Colonic mucosa (tissue), 4 donors: ENCODE data around the gene PHRF1. TPM values are rescaled to one million over a fixed set of nuclear protein-coding genes. Genes with fewer than 3 reads are reported as not detected.

Experiments used
- DNase-seq: peaks from one replicate; pipeline ENCODE4 v3.0.0-alpha.2; 2020
- H3K27ac ChIP-seq: fragments of 200-600 bp; one replicate; pipeline ENCODE4 v1.8.0; 2021
- H3K27me3 ChIP-seq: fragments of 200-600 bp; one replicate; pipeline ENCODE4 v1.8.0; 2021
- H3K36me3 ChIP-seq: fragments of 200-600 bp; one replicate; pipeline ENCODE4 v1.8.0; 2021
- H3K4me1 ChIP-seq: fragments of 200-600 bp; one replicate; pipeline ENCODE4 v1.8.0; 2021; ENCODE audit warnings: mild to moderate bottlenecking
- H3K4me3 ChIP-seq: fragments of 200-600 bp; one replicate; pipeline ENCODE4 v1.8.0; 2021
- H3K9ac ChIP-seq, 2 donors: one replicate each; pipeline ENCODE4 v1.7.0; 2013; ENCODE audit warnings: control low read depth in 2 of 2, low read depth in 2 of 2, low read length in 2 of 2
- H3K9me3 ChIP-seq: fragments of 200-600 bp; one replicate; pipeline ENCODE4 v1.8.0; 2021
- intact Hi-C: fragments of 100-400 bp; cut with DNase I; formaldehyde crosslinking; loops from one replicate; pipeline ENCODE4 v1.14.1; 2022
- microRNA-seq: library from miRNA; unstranded; fragments of <30 nt; microRNA quantifications from one replicate; pipeline ENCODE4, GENCODE V29; 2019
- total RNA-seq, 2 donors: library from RNA; stranded (reverse); fragmentation: NEBNext Ultra II Directional in 1 of 2; extraction: Animal tissue kit (Norgen Biotek cat#: 25700) in 1 of 2; gene quantifications; one replicate each; pipeline ENCODE4 v1.2.1, GENCODE V29; 2021
- TF ChIP-seq, protein P1 (sequence below): fragments of 200-600 bp; IDR thresholded peaks from one replicate; pipeline ENCODE4 v1.8.0; 2022; ENCODE audit warnings: antibody characterized with exemption, mild to moderate bottlenecking
- donor health status: healthy.
- donor health status: DM: no; HTN: no; CAD: no.
- donor health status: DM: no; HTN: no; CAD: no.

Gene PHRF1
- total RNA-seq, 2 donors from 2014 or later = 29.4 to 41.9 TPM

DNA sequence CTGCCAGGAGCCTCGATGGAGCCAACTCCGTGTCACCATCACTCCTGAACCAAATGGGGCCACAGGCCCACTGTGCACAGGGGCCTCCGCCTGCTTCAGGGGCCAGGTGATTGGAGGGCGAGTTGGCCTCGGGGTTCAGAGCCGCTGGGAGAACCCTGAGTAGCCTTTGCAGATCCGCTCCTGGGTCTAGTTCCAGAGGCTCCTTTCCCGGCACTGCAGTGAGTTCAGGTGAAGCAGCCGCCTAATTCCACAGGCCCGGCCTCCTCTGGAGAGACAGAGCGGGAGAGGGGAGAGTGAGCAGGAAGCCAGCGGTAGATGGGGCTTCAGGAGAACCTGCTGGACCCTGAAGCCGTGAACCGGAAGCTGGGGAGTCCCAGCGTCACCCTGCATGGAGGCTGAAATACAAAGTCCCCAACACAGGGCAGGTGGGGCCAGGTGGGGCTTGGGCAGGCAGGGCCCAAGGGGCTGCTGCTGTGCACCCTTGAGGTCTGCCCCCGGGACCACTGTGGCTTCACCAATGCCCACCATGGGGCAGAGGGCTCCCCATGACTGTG is 83.3 kb downstream of the PHRF1 start:
- H3K4me1 ChIP-seq = peaks cover 9% of the 10 kb centered on the region
- no peak for DNase-seq
- no peaks in the 10 kb centered on the region for H3K27me3 ChIP-seq
- TF ChIP-seq, protein P1, sequence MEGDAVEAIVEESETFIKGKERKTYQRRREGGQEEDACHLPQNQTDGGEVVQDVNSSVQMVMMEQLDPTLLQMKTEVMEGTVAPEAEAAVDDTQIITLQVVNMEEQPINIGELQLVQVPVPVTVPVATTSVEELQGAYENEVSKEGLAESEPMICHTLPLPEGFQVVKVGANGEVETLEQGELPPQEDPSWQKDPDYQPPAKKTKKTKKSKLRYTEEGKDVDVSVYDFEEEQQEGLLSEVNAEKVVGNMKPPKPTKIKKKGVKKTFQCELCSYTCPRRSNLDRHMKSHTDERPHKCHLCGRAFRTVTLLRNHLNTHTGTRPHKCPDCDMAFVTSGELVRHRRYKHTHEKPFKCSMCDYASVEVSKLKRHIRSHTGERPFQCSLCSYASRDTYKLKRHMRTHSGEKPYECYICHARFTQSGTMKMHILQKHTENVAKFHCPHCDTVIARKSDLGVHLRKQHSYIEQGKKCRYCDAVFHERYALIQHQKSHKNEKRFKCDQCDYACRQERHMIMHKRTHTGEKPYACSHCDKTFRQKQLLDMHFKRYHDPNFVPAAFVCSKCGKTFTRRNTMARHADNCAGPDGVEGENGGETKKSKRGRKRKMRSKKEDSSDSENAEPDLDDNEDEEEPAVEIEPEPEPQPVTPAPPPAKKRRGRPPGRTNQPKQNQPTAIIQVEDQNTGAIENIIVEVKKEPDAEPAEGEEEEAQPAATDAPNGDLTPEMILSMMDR = no peak
- intact Hi-C loops = loop anchor here (5.0 kb wide), 1 partner anchor 68 kb away; no protein-coding TSS in a partner anchor
- no peak overlapping the region for H3K9ac ChIP-seq
- no peak overlapping the region for H3K4me3 ChIP-seq
- H3K9me3 ChIP-seq = no peaks in the 10 kb centered on the region
- H3K27ac ChIP-seq = no peak overlapping the region
- peaks cover 6% of the 10 kb centered on the region for H3K36me3 ChIP-seq

DNA sequence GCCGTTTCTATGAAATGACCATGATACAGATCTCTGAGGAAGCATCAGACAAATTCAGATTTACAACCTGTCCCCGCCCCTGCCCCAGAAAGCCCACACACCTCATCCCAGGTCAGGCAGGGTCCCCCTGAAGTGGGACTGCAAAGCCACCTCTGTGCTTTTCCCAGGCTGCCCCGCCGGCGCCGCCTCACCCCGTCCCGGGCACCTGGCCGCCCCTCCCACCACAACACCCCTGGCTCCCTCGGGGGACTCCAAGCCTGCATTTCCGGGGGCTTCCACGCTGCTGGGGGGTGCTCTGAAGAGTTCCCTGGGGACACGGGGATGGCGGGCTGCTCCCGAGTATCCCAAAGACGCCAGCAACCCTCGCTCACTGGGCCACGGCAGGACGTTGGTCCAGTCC is 84.0 kb downstream of the PHRF1 start:
- Histone ChIP-seq H3K9ac (no peak overlapping the region), H3K9me3 (no peaks in the 10 kb centered on the region), H3K27me3 (no peaks in the 10 kb centered on the region), H3K4me1 (peaks cover 5% of the 10 kb centered on the region), H3K27ac (no peak overlapping the region), H3K4me3 (no peak overlapping the region), H3K36me3 (peaks cover 6% of the 10 kb centered on the region)
- no peak for DNase-seq
- intact Hi-C loops = loop anchor here (5.0 kb wide), 1 partner anchor 67 kb away; no protein-coding TSS in a partner anchor
- TF ChIP-seq, protein P1 = no peak

DNA sequence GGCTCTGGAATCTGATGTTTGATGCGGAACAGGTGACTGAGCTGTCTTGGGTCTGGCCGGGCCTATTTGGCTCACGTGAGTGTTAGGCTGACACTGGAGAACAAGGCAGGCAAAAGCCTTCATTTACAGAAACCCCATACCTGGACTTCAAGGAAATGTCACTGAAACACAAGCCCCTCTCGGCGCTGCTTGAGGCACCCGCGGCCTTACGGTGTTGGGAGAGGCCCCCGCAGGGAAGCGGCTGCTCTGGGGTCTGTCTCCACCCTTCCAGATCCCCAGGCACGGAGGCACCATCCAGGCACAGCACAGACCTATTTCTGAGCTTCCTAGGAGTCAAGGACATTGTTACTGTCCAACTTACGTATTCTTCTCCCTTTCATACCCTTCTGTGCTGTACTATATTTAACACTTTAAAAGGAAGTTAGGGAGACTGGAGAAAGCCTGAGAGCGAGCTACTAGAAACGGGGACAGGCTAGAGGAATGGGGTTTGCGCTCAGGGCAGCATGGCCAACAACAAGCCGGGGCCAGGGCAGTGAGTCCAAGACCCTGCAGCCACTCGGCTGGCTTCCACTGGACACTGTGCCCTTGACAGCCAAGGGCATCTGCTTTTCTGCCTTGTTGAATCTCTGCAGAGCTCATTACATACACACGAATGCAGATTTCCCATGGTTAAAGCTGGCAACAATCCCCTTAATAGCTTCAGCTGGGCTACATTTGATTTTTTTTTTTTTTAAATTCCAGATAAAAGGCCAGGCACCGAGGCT is 84.6 kb downstream of the PHRF1 start:
- Histone ChIP-seq H3K27me3 (no peaks in the 10 kb centered on the region), H3K4me1 (no peaks in the 10 kb centered on the region), H3K9ac (no peak overlapping the region), H3K4me3 (no peak overlapping the region), H3K9me3 (no peaks in the 10 kb centered on the region), H3K27ac (no peak overlapping the region), H3K36me3 (peaks cover 6% of the 10 kb centered on the region)
- intact Hi-C loops = loop anchor here (5.0 kb wide), 1 partner anchor 66 kb away; no protein-coding TSS in a partner anchor
- no peak for DNase-seq
- TF ChIP-seq, protein P1 = no peak

Small RNAs within 50 kb of the gene (microRNA-seq; reads per million reads assigned to microRNA genes)
- 802 reads per million, percentile 77 among the genes with 10 or more reads in this experiment for gene MIR210

Other genes with a start within 250 kb of the PHRF1 start
- 1 to 10 TPM; 1.6 to 2.0 TPM for gene B4GALNT4, start 207.0 kb upstream of the PHRF1 start, total RNA-seq
- gene PKP3, start 182.3 kb upstream of the PHRF1 start, total RNA-seq = 100 to 1,000 TPM; 167 to 247 TPM
- gene SIGIRR, start 161.5 kb upstream of the PHRF1 start, total RNA-seq = 100 to 1,000 TPM in 1 of 2 donors, 10 to 100 TPM in 1; 91.4 to 177 TPM
- 100 to 1,000 TPM; 121 to 129 TPM for gene ANO9, start 134.5 kb upstream of the PHRF1 start, total RNA-seq
- gene PTDSS2, start 126.2 kb upstream of the PHRF1 start, total RNA-seq = 10 to 100 TPM; 20.6 to 27.6 TPM
- gene RNH1, start 69.2 kb upstream of the PHRF1 start, total RNA-seq = 100 to 1,000 TPM; 106 to 140 TPM
- 10 to 100 TPM; 38.4 to 67.0 TPM for gene HRAS, start 40.9 kb upstream of the PHRF1 start, total RNA-seq
- 1 to 10 TPM; 2.8 to 3.2 TPM for gene LRRC56, start 38.9 kb upstream of the PHRF1 start, total RNA-seq
- 10 to 100 TPM in 1 of 2 donors, 1 to 10 TPM in 1; 9.8 to 13.6 TPM for gene LMNTD2, start 15.7 kb upstream of the PHRF1 start, total RNA-seq
- 100 to 1,000 TPM; 108 to 139 TPM for gene RASSF7, start 15.5 kb upstream of the PHRF1 start, total RNA-seq
- 10 to 100 TPM; 22.1 to 25.6 TPM for gene IRF7, start 39.5 kb downstream of the PHRF1 start, total RNA-seq
- gene CDHR5, start 48.5 kb downstream of the PHRF1 start, total RNA-seq = 100 to 1,000 TPM; 140 to 310 TPM
- gene SCT, start 50.7 kb downstream of the PHRF1 start, total RNA-seq = 1 to 10 TPM; 1.1 to 3.2 TPM
- gene DRD4, start 60.8 kb downstream of the PHRF1 start, total RNA-seq = under 1 TPM; 0.69 to 0.79 TPM
- gene DEAF1, start 118.8 kb downstream of the PHRF1 start, total RNA-seq = 10 to 100 TPM; 21.7 to 25.8 TPM
- gene TMEM80, start 119.3 kb downstream of the PHRF1 start, total RNA-seq = 10 to 100 TPM; 18.4 to 36.6 TPM
- 100 to 1,000 TPM; 192 to 254 TPM for gene EPS8L2, start 129.8 kb downstream of the PHRF1 start, total RNA-seq
- 100 to 1,000 TPM; 195 to 274 TPM for gene TALDO1, start 171.0 kb downstream of the PHRF1 start, total RNA-seq
- gene GATD1, start 201.0 kb downstream of the PHRF1 start, total RNA-seq = 10 to 100 TPM; 39.9 to 84.9 TPM
- under 1 TPM; 0.35 to 0.40 TPM for gene CEND1, start 213.6 kb downstream of the PHRF1 start, total RNA-seq
- gene SLC25A22, start 221.8 kb downstream of the PHRF1 start, total RNA-seq = 10 to 100 TPM; 31.8 to 37.7 TPM
- gene PIDD1, start 228.8 kb downstream of the PHRF1 start, total RNA-seq = 10 to 100 TPM; 17.7 to 47.5 TPM
- 1,000 to 10,000 TPM; 2,068 to 2,303 TPM for gene RPLP2, start 233.5 kb downstream of the PHRF1 start, total RNA-seq
- 100 to 1,000 TPM; 139 to 155 TPM for gene PNPLA2, start 242.4 kb downstream of the PHRF1 start, total RNA-seq